ENCODE results near the gene DNAL4.

- TF ChIP-seq, protein P1, sequence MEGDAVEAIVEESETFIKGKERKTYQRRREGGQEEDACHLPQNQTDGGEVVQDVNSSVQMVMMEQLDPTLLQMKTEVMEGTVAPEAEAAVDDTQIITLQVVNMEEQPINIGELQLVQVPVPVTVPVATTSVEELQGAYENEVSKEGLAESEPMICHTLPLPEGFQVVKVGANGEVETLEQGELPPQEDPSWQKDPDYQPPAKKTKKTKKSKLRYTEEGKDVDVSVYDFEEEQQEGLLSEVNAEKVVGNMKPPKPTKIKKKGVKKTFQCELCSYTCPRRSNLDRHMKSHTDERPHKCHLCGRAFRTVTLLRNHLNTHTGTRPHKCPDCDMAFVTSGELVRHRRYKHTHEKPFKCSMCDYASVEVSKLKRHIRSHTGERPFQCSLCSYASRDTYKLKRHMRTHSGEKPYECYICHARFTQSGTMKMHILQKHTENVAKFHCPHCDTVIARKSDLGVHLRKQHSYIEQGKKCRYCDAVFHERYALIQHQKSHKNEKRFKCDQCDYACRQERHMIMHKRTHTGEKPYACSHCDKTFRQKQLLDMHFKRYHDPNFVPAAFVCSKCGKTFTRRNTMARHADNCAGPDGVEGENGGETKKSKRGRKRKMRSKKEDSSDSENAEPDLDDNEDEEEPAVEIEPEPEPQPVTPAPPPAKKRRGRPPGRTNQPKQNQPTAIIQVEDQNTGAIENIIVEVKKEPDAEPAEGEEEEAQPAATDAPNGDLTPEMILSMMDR (IDR thresholded peaks at IDR 0.05) = peak in 3 of 4 experiments; percentile 53 to 56 (median 54)
- no peak for TF ChIP-seq POLR2A (IDR thresholded peaks at IDR 0.05)
- TF ChIP-seq POLR2AphosphoS5 (IDR thresholded peaks at IDR 0.05) = no peak
- TF ChIP-seq EP300 (IDR thresholded peaks at IDR 0.05) = no peak
These were observed 27.7 kb downstream of the DNAL4 start for GRCh38 chr22:38766076-38766777.

Measured in sigmoid colon (tissue), 4 donors.